IPS-NIHi11 (cell line): ENCODE results near the gene CHIC2.
"Not testable (repeated sequence)": the region's sequence is repeated elsewhere in the genome, so short reads cannot be mapped to it uniquely, and the experiment has no call there.

Experiments
- DNase-seq: peaks from one replicate; pipeline ENCODE4 v3.0.0; 2012; ENCODE audit warnings: mixed read lengths, low spot score

The CHIC2 gene

DNA sequence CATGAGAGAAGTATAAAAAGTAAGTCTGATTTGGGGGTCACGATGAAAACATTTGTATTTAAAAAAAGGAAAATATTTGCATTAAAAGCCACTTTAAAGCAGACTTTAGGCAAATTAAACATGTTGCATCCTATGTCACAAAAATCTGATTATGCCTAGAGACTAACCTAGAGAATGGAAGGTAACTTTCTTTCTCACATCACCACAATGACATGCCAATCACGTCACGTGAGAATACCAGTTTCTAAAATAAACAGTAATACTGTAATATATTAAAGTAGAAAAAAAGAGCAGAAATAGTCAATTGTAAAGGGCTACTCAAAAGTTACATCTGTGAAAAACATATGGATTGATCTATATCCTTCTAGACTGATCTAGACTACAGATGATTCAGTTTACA lies 3.3 kb downstream of the CHIC2 start:
- no peak for DNase-seq

DNA sequence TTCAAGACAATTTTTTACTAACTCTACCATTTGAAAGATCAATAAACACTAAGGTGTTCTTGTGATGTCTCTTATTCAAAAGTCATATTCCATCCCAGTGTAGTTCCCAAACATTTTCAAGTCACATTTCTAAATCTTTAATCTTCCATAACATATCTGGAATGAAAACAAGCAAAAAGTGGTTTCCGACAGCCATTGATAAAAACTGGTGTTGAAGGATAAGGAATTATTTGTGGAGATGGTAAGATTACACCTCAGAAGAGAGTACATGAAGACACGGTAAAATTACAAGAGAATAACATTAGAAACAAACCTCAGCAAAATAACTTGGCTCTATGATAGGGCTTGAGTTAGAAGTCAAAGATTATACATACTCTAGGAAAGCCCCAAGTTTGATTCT lies 4.3 kb downstream of the CHIC2 start:
- no peak for DNase-seq

DNA sequence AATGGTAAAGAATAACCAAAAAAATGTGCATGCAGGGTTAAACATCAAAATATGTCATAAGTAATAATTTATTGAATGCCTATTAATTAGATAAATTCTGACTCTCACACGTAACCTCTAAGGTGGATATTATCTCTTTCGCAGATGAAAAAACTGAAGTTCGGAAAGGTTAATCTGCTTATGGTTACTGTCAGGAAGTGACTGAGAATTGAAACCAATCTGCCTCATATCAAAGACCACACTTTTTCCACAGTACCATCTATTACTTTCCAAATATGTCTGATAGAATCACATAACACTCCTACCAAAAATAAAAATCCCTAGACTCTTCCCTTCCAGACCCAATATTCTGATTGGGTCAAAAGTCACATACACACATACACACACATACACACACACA lies 6.2 kb downstream of the CHIC2 start:
- no peak for DNase-seq

DNA sequence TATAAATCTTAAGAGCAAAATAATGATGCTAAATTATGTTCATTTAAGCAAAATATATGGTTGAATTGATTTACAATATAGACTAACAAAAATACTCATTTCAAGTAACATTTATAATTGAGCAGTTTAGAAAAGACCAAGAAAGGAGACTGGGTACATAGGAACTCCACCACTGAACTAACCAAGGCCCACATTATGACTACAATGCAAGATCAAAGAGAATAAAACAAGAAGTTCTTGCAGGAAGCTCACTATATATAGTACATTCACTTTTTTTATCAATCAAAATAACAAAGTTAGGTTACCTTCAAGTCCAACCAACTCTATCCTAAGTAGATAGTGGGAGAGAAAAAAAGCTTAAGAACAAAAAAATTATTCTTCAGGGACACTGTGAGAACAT lies 8.0 kb downstream of the CHIC2 start:
- no peak for DNase-seq

DNA sequence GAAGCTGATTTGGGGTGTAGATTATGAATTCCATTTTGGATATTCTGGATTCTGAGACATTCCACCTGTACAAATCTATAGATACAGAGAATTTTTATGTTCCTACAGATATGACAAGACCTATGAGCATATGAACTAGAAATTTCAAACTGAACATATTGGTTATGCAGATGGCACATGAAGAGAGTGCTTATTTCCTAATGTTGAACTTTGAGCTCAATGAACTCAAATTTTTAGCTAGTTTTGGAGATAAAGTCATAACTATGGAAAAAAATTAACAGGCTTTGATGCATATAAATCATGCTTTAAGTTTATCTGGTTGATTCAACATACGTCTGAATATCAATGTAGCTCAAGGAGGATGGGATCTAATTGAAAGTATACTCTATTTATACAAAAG lies 8.9 kb downstream of the CHIC2 start:
- no peak for DNase-seq

DNA sequence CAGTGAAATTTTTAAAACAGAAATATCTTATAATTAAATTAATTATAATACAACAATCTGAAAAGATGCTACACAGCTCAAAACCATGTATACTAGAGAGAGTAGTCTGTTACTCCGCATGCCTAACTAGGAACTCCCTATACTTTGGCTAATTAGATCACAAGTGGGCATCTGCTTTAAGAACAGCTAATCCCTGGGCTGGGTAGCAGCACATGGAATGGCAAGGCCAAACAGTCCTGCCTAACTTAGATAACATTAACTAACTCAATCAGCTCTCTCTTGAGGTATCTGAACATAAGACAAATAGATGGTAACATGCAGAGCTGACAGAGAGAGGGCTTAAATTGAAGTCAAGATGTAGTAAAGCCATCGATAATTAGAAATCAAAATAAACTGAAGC lies 9.9 kb downstream of the CHIC2 start:
- DNase-seq, result no peak

DNA sequence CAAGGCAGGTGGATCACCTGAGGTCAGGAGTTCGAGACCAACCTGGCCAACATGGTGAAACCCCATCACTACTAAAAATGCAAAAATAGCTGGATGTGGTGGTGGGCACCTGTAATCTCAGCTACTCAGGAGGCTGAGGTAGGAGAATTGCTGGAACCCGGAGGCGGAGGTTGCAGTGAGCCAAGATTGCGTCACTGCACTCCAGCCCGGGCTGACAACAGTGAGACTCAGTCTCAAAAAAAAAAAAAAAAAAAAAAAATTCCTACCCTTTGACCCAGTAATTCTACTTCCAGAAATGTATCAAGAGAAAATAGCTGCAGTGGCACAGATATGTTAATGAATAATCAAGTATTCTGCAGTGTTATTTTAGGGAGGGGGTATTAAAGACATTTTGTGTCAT lies 11.1 kb downstream of the CHIC2 start:
- DNase-seq, result not testable (repeated sequence)

DNA sequence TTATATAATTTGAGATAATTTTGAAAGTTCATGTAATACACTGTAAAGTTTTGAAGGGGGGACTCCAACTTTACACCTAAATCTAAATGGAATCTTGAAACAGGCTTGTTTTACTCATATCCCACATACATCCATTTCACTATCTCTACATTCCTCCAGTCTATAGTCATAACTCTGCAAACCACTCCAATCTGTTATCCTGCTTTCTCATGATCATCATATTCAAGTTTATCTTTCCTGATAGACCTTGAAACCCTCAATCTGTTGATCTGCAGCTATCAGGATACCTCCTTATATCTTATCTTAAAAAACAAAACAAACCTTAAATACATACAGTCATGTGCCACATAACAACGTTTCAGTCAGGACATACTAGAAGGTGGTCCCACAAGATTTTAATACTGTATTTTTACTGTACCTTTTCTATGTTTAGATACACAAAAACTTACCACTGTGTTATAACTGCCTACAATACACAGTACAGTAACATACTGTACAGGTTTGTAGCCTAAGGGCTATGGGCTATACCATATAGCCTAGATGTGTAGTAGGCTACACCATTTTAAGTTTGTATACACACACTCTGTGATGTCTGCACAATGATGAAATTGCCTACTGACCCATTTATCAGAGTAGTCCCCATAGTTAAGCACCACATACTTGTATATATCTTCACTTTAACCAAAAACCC lies 14.0 kb downstream of the CHIC2 start:
- no peak for DNase-seq

DNA sequence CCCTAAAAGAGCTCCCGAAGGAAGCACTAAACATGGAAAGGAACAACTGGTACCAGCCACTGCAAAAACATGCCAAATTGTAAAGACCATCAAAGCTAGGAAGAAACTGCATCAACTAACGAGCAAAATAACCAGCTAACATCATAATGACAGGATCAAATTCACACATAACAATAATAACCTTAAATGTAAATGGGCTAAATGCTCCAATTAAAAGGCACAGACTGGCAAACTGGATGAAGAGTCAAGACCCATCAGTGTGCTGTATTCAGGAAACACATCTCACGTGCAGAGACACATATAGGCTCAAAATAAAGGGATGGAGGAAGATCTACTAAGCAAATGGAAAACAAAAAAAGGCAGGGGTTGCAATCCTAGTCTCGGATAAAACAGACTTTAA lies 20.8 kb downstream of the CHIC2 start:
- not testable (repeated sequence) for DNase-seq

DNA sequence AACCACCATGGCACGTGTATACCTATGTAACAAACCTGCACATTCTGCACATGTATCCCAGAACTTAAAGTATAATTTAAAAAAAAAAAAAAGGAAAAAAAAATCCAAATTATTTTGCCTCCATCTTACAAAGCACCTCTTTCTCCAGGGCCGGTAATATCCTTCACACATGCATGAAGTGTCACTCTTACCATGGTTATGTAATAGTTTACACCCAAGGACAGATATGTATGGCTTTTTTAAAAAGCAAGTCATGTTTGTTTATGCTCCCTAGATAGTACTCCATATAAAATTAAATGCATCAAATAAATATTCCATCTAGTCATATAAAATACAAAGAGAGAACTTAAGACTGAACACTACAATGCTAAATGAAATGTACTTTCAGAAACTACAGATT lies 22.5 kb downstream of the CHIC2 start:
- DNase-seq, result no peak

DNA sequence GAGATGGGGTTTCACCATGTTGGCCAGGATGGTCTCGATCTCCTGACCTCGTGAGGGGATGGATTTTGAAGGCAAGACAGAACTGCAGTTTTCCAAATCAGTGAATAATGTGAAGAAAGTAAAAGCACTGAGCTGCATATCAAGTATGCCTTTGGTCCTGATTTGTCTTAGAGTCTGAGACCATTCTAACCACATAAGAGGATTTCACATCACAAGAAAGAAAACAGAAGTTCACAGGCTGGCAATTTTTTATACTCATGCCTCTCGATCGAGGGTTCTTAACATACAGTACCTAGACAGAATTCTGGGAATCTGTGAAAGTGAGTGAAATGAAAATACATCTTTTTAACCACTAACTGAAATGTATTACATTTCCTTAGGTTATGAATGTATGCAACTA lies 23.3 kb downstream of the CHIC2 start:
- no peak for DNase-seq

DNA sequence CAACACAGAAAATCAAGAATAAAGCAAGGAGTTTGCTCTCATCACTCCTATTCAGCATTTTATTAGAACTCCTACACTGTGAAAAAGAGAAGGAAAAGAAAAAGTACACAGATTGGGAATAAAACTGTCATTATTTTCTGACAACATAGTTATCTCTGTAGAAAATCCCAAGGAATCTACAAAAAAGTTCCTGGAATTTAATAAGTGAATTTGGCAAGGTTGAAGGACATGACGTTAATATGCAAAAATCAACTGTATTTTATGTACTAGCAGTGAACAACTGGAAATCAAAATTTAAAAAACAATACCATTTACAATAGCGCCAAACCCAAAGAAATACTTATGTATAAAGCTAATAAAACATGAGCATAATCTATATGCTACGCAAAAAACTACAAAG lies 26.3 kb downstream of the CHIC2 start:
- no peak for DNase-seq

DNA sequence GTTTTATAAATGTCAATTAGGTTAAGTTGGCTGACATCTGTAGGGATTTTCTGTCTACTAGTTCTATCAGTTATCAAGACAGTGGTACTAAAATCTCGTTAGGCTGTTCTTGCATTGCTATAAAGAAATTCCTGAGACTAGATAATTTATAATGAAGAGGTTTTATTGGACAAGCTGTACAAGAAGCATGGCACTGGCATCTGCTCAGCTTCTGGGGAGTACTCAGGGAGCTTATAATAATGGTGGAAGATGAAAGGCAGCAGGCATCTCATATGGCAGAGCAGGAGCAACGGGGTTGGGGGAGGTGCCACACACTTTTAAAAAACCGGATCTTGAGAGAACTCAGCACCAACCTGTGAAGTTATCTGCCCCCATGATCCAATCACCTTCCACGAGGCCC lies 28.2 kb downstream of the CHIC2 start:
- no peak for DNase-seq

DNA sequence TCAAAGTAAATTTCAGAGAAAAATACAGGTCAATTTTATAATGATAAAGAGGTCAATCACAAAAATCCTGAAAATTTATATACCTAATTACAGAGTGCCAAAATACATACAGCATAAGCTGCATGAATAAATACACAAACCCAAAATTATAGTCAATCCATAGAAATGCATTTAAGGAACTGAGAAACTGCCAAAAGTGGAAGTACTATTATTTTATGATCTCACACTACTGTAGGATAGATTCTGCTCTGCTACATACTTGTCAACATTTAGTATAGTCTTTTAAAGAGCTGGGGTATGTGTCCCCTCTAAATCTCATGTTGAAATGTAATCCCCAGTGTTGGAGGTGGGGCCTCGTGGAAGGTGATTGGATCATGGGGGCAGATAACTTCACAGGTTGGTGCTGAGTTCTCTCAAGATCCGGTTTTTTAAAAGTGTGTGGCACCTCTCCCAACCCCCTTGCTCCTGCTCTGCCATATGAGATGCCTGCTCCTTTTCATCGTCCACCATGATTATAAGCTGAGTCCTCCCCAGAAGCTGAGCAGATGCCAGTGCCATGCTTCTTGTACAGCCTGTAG lies 31.8 kb downstream of the CHIC2 start:
- no peak for DNase-seq

DNA sequence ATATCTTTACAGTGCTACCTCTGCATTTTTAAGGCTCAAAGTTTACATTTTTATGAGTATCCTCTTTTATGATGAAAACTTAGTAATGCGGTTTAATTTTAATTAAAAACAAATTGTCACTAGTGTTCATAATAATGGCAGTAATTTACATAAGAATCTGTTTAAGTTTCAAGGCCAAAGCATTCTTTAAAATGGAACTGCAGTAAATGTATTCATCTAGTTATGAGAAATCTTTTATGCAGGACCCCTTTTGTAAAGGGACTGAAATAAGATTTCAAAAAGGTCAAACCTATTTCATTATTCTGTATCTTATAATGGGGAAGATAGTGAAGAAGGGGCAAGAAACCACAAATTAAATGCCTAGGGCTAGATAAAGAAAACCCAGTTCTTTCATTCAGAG lies 37.1 kb downstream of the CHIC2 start:
- no peak for DNase-seq

DNA sequence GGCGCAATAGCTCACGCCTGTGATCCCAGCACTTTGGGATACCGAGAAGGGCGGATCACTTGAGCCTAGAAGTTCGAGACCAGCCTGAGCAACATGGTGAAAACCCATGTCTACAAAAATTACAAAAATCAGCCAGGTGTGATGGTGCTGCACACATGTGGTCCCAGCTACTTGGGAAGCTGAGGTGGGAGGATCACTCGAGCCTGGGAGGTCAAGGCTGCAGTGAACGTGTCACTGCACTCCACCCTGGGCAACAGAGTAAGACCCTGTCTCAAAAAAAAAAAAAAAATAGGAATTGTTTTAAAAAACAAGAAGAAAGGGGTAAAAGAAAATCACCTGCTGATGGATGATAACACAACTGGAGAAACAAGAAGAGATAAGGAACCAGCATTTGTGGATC lies 38.8 kb downstream of the CHIC2 start:
- DNase-seq, result no peak

DNA sequence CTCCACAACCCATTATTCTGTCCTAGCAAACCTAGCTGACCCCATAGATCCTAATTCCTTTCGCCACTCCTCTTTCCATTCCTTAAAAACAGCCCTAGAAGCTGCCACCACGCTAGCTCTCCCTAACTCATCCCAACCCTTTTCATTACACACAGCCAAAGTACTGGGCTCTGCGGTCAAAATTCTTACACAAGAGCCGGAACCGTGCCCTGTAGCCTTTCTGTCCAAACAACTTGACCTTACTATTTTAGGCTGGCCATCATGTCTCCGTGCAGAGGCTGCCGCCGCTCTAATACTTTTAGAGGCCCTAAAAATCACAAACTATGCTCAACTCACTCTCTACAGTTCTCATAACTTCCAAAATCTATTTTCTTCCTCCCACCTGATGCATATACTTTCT lies 41.4 kb downstream of the CHIC2 start:
- not testable (repeated sequence) for DNase-seq

DNA sequence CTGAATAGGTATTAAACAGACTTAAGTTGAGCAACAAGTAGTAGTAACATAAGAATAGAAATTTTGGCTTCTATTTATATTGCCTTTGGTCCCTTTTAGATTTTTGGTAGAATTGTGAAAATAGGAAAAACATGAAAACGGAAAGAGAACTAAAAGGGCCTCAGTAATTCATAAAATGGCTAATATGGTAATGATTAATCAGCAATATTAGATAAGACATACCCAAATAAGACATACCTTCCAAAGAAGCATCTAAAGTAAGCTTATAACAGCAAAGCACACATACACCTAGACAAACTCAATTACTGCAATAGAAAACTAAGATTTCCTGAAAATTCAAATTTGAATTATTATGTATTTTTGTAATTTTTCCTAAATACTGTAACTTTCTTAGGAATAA lies 46.4 kb downstream of the CHIC2 start:
- no peak for DNase-seq

DNA sequence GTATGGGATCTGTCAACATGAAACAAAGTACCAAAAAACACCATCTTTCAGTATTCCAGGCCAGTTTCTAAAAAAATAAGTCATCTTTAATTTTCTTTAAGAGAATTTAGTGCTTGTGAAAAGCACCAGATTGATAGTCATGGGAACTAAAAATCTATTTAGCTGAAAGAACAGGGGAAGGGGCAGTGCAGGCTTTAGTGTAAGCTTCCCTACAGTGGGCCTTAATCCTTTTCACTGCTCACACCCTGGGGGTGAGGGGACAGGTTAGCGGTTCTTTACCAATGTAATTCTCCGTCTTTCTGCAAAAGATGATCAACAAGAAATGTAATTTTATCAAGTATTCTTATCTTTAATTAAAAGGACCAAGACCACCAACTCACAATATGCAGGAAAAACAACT lies 47.1 kb downstream of the CHIC2 start:
- DNase-seq, result no peak

DNA sequence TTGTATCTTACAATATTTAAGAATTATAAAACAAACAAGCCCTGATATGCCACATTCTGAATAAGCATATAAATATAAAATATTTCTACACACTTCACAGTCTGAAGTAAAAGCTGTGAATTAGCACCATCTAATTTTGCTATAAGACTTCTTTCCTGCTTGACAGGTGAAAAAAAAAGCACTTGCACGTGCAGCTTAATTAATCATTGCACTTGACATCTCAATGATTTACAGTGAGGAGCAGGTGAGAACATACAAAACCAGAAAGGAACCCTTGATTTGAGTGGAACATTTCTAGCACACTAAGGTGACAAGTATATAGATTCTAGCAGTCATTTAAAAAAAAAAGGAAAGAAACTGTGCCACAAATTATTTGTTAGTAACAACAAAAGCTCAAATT lies 47.9 kb downstream of the CHIC2 start:
- DNase-seq, result no peak

DNA sequence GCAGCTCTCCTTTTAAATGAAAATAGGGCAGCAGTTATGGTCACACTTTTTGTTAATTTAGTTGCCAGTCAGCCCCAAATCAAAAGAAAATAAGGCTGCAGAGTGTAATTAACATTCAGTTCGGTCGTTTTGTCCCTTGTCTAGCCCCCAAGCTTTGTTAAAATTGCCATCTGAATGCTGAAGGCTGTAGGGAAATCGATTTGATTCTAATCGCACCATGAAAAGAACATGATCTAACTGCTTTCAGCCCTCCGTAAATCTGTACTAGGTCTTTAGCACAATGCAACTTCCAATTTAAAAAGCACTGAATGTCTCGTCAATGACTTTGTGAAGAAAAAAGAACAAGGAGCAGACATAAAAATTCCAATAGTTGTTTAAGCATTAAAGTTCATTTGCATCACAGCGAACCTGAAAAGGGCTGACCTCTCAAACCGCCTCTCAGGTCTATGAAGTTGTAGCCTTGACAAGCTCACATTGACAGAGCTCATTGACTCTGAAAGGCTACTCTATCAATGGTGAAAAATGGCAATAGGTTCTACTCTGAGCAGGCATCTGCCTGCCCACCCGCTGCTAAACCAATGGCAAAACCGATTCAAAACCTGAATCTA lies 48.9 kb downstream of the CHIC2 start:
- peak; percentile 36 for DNase-seq

DNA sequence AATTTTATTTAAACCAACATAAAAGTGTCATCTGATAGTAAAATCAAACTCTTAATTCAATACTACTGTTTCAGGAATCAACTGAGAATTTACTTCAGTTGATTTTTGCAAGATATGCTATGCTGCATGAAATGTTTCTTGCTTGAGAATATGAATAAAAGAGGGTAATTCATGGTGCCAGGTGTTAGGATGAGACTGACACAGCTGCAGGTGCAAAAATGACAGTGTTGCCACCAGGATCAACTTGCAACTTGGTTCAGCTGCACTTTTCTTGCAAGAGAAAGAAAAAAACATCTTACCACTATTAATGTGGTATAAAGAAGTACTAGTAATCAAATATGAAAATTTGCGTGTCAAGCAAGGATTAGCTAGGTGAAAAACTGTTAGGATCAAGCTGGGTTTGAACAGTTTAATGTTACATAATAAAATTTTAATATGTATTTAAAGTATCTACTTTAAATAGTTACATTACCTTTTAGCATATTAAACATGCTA lies 49.7 kb downstream of the CHIC2 start:
- no peak for DNase-seq

DNA sequence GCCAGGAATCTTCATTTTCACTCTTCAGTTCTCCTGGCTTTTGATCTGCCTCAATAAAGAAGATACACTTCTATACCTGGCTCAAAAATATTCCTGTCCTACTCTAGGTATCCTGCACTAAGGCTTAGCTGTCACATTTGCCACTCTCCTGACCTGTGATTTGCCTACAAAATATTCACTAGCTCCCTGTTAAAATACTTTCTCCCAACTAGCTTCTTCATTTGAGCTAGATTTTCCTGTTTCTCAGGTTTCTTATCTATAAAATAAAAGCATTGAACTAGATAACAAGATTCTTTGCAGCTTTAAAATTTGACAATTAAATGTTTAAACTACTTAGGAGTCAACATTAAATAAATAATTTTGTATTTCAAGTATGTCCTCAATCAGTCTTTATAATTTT lies 53.2 kb downstream of the CHIC2 start:
- DNase-seq, result no peak

DNA sequence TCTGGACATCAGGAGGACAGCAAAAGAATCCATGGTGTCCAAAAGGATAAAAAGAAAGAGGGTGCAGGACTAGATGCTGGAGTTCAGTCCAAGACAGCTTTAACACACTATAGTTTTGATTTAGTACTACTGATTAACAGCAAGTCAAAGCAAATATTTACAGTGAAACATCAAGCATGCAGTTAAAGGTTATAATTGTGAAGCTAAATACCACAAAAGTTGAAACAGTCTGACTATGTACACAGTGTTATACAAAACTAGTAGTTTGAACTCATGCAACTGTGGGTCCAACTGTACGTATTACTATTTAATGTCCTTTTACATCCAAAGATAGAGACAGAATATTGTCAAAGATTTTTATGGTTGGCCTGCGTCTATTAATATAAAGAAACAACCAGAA lies 57.6 kb downstream of the CHIC2 start:
- DNase-seq, result no peak
